ENCODE results near the gene ASF1B. TPM values are rescaled to one million over a fixed set of nuclear protein-coding genes. Genes with fewer than 3 reads are reported as not detected.

Gene ASF1B
- total and polyA plus RNA-seq, 9 donors, result 6.6 to 15.1 (median 12.5) TPM

DNA sequence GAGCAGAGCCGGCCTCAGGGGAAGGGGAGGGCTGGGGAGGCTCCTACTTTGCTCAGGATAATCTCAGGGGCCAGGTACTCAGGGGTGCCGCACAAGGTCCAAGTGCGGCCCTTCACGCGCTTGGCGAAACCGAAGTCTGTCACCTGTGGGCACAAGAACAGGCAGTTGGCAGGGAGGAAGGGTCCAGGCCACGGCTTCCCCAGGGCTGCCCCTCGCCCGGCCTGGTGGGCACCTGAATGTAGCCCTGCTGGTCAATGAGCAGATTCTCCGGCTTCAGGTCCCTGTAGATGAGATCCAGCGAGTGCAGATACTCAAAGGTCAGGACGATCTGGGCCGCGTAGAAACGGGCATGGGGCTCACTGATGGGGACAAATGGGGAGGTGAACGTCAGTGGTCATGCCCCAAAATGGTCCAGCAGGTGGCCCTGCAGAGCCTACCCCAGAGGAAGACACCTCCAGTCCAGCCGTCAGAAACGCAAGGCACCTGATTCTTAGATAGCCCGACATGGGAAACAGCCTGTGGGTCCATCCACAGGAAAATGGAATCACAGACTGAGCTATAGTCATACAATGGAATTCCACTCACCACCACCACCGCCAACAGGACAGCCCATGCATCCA lies 38.7 kb downstream of the ASF1B start:
- no peak overlapping the region for H3K4me3 ChIP-seq (ENCODE audit: low read length)
- H3K36me3 ChIP-seq (ENCODE audit: control insufficient read depth, insufficient read depth, low read length), result peaks cover 65% of the 10 kb centered on the region
- peaks cover 1% of the 10 kb centered on the region for H3K4me1 ChIP-seq (ENCODE audit: control insufficient read depth, insufficient read depth, low read length)
- peaks cover 9% of the 10 kb centered on the region for H3K9me3 ChIP-seq (replicated peaks; ENCODE audit: control insufficient read depth, low read depth, low read length)
- no peak for DNase-seq
- WGBS (ENCODE audit: insufficient coverage), result 82% methylated on average over 17 of the region's 21 CpGs
- no peaks in the 10 kb centered on the region for H3K27me3 ChIP-seq (ENCODE audit: control insufficient read depth, insufficient read depth, low read length)
- H3K27ac ChIP-seq (ENCODE audit: low read length), result no peak overlapping the region

DNA sequence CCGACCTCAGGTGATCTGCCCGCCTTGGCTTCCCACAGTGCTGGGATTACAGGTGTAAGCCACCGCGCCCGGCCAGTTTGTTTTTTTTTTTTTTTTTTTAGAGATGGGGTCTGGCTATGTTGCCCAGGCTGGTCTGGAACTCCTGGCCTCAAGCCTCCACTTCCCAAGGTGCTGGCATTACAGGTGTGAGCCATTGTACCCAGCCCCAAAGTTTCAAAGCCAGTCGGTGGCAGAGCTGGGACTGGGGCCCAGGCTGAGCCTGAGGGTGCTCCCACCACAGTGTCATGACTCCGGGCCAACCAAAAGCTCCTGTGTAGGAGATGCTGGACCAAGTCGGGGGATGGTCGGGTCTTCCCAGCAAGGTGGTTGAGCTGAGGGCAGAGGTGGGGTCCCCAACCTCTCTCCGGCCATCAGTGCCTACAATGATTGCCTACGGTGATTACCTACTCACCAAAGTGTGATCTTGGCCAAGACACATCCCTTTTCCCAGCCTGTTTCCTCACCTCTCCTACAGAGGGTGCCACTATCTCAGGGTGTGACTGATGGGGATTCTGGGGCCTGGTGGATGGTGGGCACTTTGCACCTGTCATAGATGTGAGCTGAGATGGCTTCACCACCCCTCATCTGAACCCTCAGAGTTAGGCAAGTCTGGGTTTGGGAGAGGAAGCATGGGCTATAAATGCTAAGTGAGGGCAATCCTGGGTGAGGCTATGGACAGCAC lies 40.0 kb downstream of the ASF1B start:
- Histone ChIP-seq H3K36me3 (ENCODE audit: control insufficient read depth, insufficient read depth, low read length) (peaks cover 56% of the 10 kb centered on the region), H3K9me3 (replicated peaks; ENCODE audit: control insufficient read depth, low read depth, low read length) (peaks cover 9% of the 10 kb centered on the region), H3K27ac (ENCODE audit: low read length) (no peak overlapping the region), H3K27me3 (ENCODE audit: control insufficient read depth, insufficient read depth, low read length) (no peaks in the 10 kb centered on the region), H3K4me3 (ENCODE audit: low read length) (no peak overlapping the region), H3K4me1 (ENCODE audit: control insufficient read depth, insufficient read depth, low read length) (peaks cover 9% of the 10 kb centered on the region)
- WGBS (ENCODE audit: insufficient coverage), result 94% methylated on average over 4 of the region's 11 CpGs
- no peak for DNase-seq

DNA sequence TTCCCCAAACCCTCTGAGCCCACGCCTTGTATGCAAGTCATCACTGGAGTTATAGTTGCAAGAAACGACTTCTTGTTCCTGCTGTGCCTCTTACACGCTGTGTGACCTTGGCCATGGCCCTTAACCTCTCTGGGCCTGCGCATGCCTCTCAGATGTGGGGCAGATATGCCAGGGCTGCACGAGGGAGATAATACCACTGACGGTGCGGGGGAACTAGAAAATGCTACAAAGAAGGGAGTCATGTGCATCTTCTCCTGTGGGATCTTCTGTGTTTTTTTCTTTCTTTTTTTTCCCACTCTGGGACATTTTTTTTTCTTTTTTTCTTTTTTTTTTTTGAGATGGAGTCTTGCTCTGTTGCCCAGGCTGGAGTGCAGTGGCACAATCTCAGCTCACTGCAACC lies 41.5 kb downstream of the ASF1B start:
- H3K27me3 ChIP-seq (ENCODE audit: control insufficient read depth, insufficient read depth, low read length), result no peaks in the 10 kb centered on the region
- DNase-seq, result no peak
- H3K36me3 ChIP-seq (ENCODE audit: control insufficient read depth, insufficient read depth, low read length), result peaks cover 40% of the 10 kb centered on the region
- H3K4me3 ChIP-seq (ENCODE audit: low read length), result no peak overlapping the region
- 94% methylated on average over 4 of the region's 7 CpGs for WGBS (ENCODE audit: insufficient coverage)
- peaks cover 11% of the 10 kb centered on the region for H3K4me1 ChIP-seq (ENCODE audit: control insufficient read depth, insufficient read depth, low read length)
- H3K27ac ChIP-seq (ENCODE audit: low read length), result no peak overlapping the region
- peaks cover 9% of the 10 kb centered on the region for H3K9me3 ChIP-seq (replicated peaks; ENCODE audit: control insufficient read depth, low read depth, low read length)

DNA sequence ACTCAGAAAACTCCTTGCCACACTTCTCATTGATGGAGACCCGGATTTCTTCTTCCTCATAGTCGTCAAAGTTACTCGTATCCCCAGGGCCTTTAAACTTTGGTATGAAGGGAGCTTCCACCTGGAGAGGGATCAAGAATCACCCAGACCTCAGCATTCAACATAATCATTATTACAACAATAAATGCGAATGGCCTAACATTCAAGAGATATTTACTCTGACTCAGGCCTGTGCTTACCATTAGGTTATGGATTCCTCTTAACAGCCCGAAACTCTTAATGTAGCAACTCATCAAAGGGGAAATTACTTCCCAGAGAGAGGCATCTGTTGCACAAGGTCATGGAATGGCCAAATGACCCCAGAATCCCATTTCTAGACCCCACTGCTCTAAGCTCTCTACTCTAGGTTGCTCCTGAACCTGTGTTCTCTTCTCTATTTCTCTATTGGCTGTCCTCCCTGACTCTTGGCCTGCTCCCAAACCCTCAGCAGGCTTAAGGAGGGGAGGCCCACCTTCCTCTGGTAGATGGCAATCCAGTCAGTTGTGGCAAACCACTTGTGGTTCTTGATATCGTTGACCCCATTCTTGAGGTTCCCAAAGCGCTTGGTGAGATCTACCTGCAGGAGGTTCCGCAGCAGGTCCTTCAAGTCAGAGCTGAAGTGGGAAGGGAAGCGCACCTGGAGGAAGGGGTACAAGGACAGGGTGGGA lies 43.1 kb downstream of the ASF1B start:
- H3K9me3 ChIP-seq (replicated peaks; ENCODE audit: control insufficient read depth, low read depth, low read length), result peaks cover 9% of the 10 kb centered on the region
- peak; percentile 32 for DNase-seq
- H3K27me3 ChIP-seq (ENCODE audit: control insufficient read depth, insufficient read depth, low read length), result no peaks in the 10 kb centered on the region
- no peak overlapping the region for H3K4me3 ChIP-seq (ENCODE audit: low read length)
- peaks cover 48% of the 10 kb centered on the region for H3K36me3 ChIP-seq (ENCODE audit: control insufficient read depth, insufficient read depth, low read length)
- WGBS (ENCODE audit: insufficient coverage), result 98% methylated on average over 6 of the region's 9 CpGs
- H3K4me1 ChIP-seq (ENCODE audit: control insufficient read depth, insufficient read depth, low read length), result peaks cover 20% of the 10 kb centered on the region
- H3K27ac ChIP-seq (ENCODE audit: low read length), result no peak overlapping the region

DNA sequence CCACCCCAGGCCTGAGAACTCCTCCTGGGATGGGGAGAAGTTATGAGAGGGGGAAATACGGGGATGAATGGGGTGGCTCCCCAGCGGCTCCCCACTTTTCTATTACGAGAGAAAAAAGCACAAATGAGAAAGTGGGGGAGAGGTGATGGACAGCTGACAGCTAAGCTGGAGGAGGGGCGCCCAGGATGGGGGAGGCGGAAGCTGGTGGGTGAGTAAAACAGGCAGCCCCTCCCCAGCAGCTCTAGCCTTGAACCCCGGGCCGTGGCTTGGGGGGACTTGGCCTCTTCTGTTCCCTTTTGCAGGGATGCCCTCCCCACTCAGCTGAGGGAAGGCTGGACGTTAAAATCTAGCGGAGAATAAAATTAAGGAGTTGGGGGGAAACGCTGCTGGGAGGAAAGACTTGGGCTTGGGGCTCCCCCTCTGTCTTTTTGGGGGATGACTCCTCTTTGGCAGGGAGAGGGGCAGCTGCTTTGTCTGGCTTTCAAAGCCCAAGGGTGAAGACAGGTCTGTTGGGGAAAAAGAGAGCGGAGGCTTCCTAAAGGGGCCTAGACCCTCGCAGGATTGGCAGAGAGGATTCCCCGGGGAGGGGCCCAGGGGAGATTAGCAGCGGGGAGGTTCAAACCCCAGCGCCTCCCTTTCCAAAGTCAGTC lies 44.5 kb downstream of the ASF1B start:
- DNase-seq, result peak; percentile 55
- WGBS (ENCODE audit: insufficient coverage), result 4% methylated on average over 7 of the region's 15 CpGs
- Histone ChIP-seq H3K9me3 (replicated peaks; ENCODE audit: control insufficient read depth, low read depth, low read length) (peaks cover 9% of the 10 kb centered on the region), H3K36me3 (ENCODE audit: control insufficient read depth, insufficient read depth, low read length) (peaks cover 46% of the 10 kb centered on the region), H3K4me3 (ENCODE audit: low read length) (peak overlapping the region; percentile 71), H3K27ac (ENCODE audit: low read length) (peak overlapping the region; percentile 96), H3K4me1 (ENCODE audit: control insufficient read depth, insufficient read depth, low read length) (peaks cover 20% of the 10 kb centered on the region), H3K27me3 (ENCODE audit: control insufficient read depth, insufficient read depth, low read length) (no peaks in the 10 kb centered on the region)

DNA sequence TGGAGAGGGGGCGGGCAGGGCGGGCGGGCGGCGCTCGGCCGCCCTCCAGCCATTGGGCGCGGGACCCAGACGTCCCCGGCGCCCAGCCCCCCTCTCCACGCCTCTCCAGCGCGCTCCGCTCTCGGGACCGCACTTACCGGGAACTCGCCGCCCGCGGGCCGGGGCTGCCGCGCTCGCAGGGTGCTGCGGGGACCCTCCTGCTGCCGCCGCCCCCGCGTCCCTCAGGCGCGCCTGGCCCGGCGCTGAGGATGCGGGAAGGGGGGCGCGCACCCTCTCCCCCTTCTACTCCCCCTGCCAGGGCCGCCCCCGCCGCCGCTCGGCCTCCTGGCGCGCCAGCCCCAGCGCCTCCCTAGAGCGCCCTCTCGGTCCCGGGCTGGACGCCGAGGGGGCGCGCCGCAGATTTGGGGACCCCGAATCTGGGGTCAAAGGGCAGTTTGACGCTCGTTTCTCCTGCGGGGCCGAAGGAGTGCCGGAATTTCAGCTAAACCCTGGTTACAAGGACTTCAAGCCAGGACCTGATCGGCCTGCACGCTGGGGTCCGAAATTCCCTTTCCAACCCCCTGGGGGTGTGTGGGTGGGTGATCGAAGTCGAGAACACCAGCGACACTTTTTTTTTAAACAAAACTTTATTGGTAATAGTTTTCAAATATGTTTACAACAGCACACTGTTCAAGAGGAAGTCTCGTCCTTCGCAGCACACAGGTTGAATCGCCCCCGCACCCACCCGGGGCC lies 45.1 kb downstream of the ASF1B start:
- Histone ChIP-seq H3K4me3 (ENCODE audit: low read length) (peak overlapping the region; percentile 71), H3K27ac (ENCODE audit: low read length) (peak overlapping the region; percentile 96), H3K4me1 (ENCODE audit: control insufficient read depth, insufficient read depth, low read length) (peaks cover 20% of the 10 kb centered on the region), H3K9me3 (replicated peaks; ENCODE audit: control insufficient read depth, low read depth, low read length) (peaks cover 9% of the 10 kb centered on the region), H3K36me3 (ENCODE audit: control insufficient read depth, insufficient read depth, low read length) (peaks cover 46% of the 10 kb centered on the region), H3K27me3 (ENCODE audit: control insufficient read depth, insufficient read depth, low read length) (no peaks in the 10 kb centered on the region)
- WGBS (ENCODE audit: insufficient coverage), result 0% methylated on average over 46 of the region's 72 CpGs
- DNase-seq, result no peak

DNA sequence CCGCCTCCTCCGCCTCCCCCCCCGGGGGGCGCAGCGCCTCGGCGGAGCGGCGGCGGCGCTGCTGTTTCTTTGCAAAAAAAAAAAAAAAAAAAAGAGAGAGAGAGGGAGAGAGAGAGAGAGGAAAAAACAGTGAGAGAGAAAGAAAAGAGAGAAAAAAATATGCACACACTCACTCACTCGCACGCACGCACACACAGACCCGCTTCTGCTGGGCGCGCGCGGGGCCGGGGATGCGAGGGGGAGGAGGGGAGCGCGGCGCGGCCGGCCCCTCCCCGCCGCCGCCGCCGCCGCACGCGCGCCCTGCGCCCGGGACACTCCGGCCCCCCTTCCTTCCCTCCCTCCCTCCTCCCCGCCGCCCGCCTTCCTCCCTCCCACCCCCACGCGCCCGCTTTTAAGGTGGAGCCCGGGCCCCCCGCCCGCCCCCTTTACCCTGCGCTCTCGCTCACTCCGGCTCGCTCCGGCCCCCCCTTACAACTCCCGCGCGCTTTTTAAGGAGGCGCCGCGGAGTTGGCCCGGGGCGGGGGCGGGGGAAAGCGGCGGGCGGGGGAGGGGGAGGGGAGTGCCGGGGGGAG lies 45.8 kb downstream of the ASF1B start, which contains the start of gene SAMD1:
Gene SAMD1 (minus strand): TSS at position 243 of the 572 bp plus-strand sequence.
- H3K4me1 ChIP-seq (ENCODE audit: control insufficient read depth, insufficient read depth, low read length), result peaks cover 20% of the 10 kb centered on the region
- peaks cover 9% of the 10 kb centered on the region for H3K9me3 ChIP-seq (replicated peaks; ENCODE audit: control insufficient read depth, low read depth, low read length)
- peak within 1 kb of the TSS; percentile 71 for H3K4me3 ChIP-seq (ENCODE audit: low read length)
- no peaks in the 10 kb centered on the region for H3K27me3 ChIP-seq (ENCODE audit: control insufficient read depth, insufficient read depth, low read length)
- peak within 1 kb of the TSS; percentile 96 for H3K27ac ChIP-seq (ENCODE audit: low read length)
- H3K36me3 ChIP-seq (ENCODE audit: control insufficient read depth, insufficient read depth, low read length), result peaks cover 43% of the 10 kb centered on the region
- no CpG with 5 or more reads among the region's 65 CpGs for WGBS (ENCODE audit: insufficient coverage)
- peak; percentile 98 for DNase-seq

DNA sequence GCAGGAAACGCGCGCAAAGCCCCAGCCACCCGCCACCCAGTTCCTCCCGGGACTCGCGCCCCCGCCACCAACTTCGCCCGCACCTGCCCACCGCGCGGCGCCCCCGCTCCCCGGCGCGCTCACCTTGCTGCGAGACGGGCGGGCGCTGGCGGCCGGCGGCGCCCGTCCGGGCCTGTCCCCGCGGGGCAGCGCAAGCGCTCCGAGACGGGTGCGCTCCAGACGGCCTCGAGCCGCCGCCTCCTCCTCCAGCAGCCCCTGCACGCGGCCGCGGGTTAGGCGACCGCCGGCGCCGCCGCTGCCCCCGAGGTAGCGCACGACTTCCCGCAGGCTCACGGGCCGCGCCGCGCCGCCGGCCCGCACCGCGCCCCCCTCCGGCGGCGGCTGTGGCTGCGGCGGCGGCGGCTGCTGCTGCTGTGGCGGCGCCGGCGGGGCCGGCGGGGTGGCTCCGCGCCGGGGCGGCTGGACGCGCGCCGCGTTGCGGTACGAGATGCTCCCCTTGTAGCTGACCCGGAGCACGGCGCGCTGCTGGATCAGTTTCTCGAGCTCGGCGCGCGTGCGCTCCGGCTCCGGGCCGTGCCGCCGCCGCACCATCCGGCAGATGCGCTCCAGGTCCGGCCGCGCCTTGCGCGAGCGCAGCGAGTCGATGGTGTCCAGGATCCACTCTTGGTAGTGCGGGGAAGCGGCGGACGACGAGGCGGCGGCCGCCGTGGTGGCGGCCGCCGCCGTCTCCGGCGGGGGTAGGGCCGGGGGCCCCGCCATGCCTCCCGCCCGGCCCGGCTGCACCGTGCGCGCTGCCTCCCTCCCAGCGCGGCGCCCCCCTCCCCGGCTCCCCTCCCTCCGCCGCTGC lies 46.5 kb downstream of the ASF1B start:
- Histone ChIP-seq H3K4me3 (ENCODE audit: low read length) (peak overlapping the region; percentile 43), H3K36me3 (ENCODE audit: control insufficient read depth, insufficient read depth, low read length) (peaks cover 42% of the 10 kb centered on the region), H3K27ac (ENCODE audit: low read length) (no peak overlapping the region), H3K4me1 (ENCODE audit: control insufficient read depth, insufficient read depth, low read length) (peaks cover 20% of the 10 kb centered on the region), H3K9me3 (replicated peaks; ENCODE audit: control insufficient read depth, low read depth, low read length) (peaks cover 9% of the 10 kb centered on the region), H3K27me3 (ENCODE audit: control insufficient read depth, insufficient read depth, low read length) (no peaks in the 10 kb centered on the region)
- under 1% methylated on average over 122 of the region's 142 CpGs for WGBS (ENCODE audit: insufficient coverage)
- peak; percentile 71 for DNase-seq

DNA sequence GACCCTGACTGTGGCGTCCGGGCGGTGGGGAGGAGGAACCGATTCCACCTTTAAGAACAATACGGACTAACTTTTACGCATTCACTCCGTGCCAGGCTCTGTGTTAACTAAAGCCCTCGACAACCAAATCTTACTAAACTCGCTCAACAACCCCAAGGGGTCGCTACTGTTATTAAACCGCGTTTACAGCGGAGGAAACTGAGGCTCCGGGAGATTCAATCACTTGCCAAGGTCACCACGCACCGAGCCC lies 47.1 kb downstream of the ASF1B start:
- peaks cover 37% of the 10 kb centered on the region for H3K36me3 ChIP-seq (ENCODE audit: control insufficient read depth, insufficient read depth, low read length)
- no peaks in the 10 kb centered on the region for H3K27me3 ChIP-seq (ENCODE audit: control insufficient read depth, insufficient read depth, low read length)
- H3K27ac ChIP-seq (ENCODE audit: low read length), result no peak overlapping the region
- peak overlapping the region; percentile 43 for H3K4me3 ChIP-seq (ENCODE audit: low read length)
- WGBS (ENCODE audit: insufficient coverage), result 3% methylated on average over 11 of the region's 16 CpGs
- peak; percentile 59 for DNase-seq
- peaks cover 9% of the 10 kb centered on the region for H3K9me3 ChIP-seq (replicated peaks; ENCODE audit: control insufficient read depth, low read depth, low read length)
- peaks cover 20% of the 10 kb centered on the region for H3K4me1 ChIP-seq (ENCODE audit: control insufficient read depth, insufficient read depth, low read length)
